GM12891 (cell line): ENCODE results near the gene PAQR8.

Experiments
- POLR2A ChIP-seq: IDR thresholded peaks from 2 replicates; pipeline ENCODE4 v1.6.1; 2011; ENCODE audit warnings: low read depth, low read length, control low read depth
- POU2F2 ChIP-seq: IDR thresholded peaks from 2 replicates; pipeline ENCODE4 v1.6.1; 2011; ENCODE audit warnings: low read depth, mild to moderate bottlenecking, control low read depth, low read length, moderate library complexity
- TAF1 ChIP-seq: IDR thresholded peaks from 2 replicates; pipeline ENCODE4 v1.6.1; 2011; ENCODE audit warnings: low read depth, low read length, control low read depth

- TF ChIP-seq POU2F2 (no peak), TAF1 (no peak), POLR2A (no peak)
Measured at GRCh38 chr6:52359403-52359802, 2.5 kb upstream of the PAQR8 start.
